ENCODE results near the gene DCLK2. TPM values are rescaled to one million over a fixed set of nuclear protein-coding genes. Genes with fewer than 3 reads are reported as not detected.

DCLK2 gene
- total RNA-seq, 1 donor, result 4.0 TPM

DNA sequence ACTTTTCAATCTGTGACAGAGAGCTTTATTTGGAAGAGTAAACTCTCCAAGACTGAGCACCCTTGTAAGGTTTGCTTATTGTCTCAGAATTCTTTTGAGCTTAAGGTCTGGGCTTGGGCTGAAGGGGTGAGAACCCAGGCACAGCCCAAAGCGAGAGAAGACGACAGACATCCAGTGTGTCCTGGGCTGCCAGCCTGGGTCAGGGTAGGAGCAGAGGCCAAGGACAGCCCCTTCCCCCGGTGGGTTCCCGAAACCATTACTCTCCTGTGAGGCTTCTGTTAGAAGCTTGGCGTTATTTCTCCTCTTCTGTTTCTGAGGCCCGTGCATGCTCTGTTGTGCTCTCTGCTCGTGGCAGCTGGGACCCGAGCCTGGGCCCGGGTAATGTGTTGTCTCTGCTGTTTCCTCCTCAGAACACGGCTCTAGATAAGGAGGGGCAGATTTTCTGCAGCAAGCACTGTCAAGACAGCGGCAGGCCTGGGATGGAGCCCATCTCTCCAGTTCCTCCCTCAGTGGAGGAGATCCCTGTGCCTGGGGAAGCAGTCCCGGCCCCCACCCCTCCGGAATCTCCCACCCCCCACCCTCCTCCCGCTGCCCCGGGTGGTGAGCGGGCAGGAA, 177.5 kb downstream of the DCLK2 start:
- no peak for DNase-seq (ENCODE audit: low read depth in 2 of 3, low spot score in 2 of 3)

DNA sequence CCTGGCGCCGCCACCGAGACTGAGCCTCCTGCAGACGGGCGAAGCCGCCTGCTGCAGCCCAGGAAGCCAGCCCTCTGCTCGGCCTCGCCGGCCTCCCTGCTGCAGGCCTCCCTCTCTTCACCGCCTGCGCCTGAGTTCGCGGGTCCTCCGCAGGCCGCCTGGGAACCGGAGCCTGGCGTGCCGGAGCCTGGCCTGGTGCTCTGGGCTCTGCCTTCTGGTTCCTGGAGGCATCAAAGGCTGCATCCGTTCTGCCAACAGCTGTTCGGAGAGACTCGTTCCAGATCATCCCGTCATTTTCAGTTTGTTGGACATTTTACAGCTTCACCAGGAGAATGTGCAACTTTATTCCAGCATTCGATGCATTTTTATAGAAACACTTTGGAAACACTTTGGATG, 178.0 kb downstream of the DCLK2 start:
- no peak for DNase-seq (ENCODE audit: low read depth in 2 of 3, low spot score in 2 of 3)

DNA sequence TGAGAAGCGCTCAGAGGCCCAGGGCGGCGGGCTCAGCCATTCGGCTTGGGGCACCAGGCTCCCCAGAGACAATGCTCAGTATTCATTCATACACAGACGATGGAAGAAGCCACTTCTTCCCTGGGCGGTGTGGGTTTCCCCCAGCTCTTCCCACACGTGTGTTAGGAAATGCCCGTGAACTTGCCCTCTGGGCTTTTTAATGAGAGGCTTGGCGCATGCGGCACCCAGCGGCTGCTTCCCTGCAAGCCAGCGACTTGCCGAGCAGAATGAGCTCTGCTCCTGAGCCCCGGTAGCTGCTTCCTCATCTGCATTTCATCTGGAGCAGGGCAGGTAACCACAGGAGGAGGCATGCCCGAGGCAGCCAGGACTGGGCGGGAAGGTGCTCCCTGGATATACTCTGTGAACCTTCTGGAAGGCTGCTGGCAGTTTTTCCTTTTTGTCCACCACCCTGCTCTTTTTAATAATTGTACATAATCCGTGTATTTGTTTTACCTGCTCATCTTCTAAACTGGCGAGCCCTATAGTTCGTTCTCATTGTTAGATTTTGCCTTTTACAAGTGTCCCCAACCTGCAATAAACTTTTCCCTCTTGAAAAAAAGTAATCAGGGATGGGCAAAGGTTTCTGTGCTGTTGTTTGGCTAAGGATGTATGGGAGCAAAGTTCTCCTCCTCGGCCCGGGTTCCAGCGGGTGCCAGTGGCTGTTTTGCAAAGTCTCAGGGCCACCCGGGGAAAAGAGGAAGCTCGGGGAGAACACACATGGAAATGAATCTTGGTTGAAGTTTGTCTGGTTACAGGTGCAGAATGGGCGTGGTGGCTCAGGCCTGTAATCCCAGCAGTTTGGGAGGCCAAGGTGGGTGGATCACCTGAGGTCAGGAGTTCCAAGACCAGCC, 178.8 kb downstream of the DCLK2 start:
- no peak for DNase-seq (ENCODE audit: low read depth in 2 of 3, low spot score in 2 of 3)

DNA sequence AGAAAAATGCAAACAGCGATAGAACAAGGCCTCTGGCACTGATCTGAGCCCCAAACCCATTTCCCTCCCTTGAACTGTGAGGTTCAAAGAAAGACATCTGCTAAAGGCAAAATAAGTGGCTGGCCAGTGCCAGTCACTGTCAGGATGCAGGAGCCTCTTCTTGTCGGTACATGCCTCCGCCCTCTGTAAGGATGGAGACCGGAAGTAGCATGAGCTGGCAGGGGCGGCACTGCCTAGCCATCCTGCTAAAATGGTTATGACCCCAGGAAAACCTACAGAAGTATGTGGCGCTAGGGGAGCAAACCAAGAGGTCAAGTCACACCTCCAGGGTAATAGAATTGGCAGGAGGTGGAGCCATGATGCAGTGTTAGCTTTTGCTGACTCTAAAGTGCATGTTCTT, 180.3 kb downstream of the DCLK2 start:
- DNase-seq (ENCODE audit: low read depth in 2 of 3, low spot score in 2 of 3), result no peak

DNA sequence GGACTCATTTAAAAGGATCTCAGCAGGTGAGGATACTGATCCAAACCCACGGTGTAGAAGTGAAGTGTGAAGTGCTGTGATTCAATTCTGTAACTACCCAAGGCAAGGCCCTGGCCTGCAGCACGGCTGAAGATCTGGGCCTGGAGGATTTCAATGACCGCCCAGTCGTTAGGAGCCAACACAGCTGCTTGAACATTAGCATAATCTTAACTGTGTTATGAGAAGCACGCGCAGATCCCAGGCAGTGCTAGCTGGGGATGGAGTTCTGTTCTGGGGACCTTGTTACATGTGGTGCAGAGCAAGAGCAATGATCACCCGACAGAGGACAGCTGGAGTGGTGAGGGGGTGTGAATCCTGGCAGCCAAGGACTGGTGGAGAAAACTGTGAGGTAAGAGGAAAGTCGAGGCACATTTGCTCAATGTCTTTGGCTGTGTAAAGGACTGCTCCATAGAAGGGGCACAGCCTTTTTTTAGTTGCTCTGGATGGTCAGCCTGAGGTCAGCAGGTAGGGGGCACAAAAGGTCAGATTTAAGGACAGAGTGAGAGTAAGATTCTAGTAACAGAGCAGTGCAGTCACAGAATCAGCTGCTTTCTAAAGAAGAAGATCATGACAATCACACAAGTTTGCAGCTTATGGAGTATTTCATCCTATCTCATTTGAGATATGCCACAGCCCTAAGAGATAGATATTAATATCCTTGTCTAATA, 181.8 kb downstream of the DCLK2 start:
- no peak for DNase-seq (ENCODE audit: low read depth in 2 of 3, low spot score in 2 of 3)

DNA sequence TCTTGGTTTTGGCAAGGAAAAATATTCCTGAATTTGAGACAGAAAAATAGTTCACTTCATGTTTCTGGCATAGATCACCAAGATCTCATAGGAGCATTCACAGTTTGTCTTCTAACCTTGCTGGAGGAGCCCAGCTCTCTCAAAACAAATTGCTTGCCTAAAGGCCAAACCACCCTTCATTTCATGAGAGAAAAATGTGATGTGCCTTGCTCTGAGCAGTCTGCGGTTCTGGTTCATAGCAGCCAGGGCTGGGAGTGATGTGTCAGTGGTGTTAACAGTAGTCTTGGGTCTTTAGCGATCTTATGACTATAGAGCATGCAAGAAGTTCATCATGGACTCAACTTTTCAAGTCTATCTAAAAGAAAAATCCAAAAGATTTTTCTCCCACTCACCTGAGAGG, 183.3 kb downstream of the DCLK2 start:
- no peak for DNase-seq (ENCODE audit: low read depth in 2 of 3, low spot score in 2 of 3)

DNA sequence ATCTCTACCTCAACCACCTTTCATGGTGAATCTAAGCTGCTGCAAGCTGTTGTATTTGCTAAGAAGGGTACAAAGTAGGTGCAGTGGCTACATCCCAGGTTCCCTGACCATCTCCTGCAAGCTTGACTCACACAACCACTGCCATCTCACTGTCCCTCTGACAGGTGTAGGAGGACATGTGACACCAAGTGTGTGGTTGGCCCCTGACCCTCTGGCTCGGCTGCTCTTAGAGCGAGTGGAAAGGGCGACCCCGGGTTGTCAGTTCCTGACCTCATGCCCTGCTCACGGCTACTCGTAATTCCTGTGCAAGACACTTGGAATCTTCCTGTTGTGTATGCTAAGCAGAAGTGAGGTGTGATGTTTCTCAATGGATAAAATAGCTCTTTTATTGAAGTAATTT, 184.4 kb downstream of the DCLK2 start:
- DNase-seq (ENCODE audit: low read depth in 2 of 3, low spot score in 2 of 3), result no peak

DNA sequence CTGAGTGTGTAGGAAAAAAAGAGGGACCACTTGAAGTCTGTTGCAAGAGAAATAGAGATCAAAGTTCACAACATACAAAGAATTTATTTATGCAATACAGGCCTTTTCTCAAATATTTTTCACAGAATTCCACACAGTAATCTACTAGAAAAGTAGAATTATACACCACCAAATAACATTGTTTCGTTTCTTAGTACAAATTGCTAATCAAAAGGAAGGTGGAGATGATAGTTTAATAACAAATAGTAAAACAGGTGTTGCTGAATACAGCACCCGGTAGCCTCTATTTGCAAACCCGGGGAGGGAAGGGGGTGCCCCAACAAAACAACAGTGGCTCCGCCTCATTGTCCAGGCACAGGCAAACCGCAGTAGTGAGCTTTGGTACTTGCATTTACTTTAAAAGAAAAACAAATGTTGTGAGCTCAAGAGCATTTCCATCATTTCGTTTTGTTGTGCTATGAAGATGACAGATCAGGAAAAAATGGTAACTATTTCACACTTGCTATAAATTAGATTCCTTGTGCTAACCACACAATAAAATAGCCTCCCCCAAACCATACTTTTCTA, 186.4 kb downstream of the DCLK2 start:
- no peak for DNase-seq (ENCODE audit: low read depth in 2 of 3, low spot score in 2 of 3)

DNA sequence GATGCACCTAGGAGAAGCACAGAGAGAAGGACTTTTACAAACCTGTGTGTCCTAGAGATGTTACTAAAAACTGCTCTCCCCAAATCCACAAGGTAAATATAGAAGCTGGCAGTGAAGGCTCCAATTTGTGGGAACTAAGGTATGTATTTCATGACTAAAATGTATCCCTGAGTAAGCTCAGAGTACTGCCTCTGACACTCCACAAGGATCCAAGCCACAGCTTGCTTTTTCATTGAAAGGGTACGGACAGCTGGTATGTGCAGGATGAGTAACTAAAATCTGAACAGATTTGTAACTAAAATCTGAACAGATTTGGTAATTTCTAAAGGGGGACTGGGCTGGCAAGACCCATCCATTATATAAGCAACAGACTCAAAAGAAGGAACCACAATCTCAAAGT, 187.6 kb downstream of the DCLK2 start:
- no peak for DNase-seq (ENCODE audit: low read depth in 2 of 3, low spot score in 2 of 3)

DNA sequence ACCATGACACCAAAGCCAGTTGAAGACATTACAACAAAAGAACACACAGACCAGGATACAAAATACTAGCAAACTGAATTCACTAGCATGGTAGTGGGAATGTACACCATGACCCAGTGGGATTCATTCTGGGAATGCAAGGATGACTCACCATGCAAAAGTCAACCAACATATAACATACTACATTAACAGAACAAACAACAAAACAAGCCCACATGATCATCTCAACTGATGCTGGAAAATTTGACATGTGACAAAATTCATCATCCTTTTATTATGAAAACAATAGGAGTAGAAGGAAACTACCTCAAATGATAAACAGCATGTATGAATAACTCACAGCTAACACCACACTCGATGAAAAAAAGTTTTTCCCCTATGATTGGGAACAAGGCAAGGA, 190.2 kb downstream of the DCLK2 start:
- no peak for DNase-seq (ENCODE audit: low read depth in 2 of 3, low spot score in 2 of 3)

DNA sequence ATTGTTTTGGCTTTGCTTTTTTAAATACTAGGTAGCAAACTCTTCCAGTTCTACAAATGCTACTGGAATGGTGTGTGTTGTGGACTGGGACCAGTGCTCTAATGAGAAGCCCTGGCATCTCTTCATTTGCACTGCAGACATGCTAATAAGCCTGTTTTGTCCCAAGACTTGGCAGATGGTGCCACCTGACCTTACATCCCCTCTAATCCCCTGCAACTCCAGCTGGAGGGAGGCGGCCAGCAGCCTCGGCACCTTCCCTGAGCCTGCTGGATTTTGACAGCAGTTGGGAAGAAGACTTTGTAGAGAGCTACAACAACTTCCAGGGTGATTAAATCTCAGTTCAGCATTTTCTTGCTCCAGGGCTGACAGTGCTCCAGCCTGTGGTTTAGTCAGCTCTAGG, 200.0 kb downstream of the DCLK2 start:
- no peak for DNase-seq (ENCODE audit: low read depth in 2 of 3, low spot score in 2 of 3)

DNA sequence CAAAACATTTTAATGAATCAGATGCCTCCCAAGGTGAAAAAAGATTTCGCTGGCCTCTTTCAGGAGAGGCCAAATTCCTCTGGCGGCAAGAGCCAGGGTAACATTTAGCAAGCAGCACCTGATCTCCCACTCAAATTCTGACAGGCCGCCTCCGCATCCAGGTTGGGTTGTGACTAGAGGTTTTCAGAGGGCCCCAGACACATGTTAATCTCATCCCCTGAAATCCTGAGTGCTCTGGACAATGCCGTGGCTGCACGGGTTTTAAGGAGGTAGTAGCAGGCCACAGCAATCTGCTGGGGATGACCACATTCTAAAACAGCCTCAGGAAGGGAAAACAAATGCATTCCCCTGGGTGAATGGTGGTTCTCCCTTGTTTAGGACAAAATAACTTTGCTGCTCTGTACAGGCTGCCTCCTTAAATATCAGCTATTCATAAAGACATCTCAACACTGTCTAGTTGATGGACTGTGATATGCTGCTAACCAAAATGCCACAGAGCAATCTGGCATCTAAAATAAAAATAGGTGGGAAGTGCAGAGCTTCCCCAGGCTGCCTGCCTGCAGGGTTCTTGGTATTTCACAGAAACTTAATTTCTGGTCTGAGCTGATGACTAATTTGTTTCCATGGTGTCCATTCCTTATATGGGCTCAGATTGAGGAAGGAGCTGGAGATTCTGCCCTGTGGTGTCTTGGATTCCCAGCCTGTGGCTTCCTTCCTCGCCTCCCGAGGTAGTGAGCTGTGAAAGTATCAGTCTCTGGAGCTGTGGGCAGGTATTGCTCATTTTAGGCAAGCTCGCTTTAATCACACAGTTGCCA, 202.0 kb downstream of the DCLK2 start:
- peak in 2 of 3 donors; percentile 10 to 12 for DNase-seq (ENCODE audit: low read depth in 2 of 3, low spot score in 2 of 3)

DNA sequence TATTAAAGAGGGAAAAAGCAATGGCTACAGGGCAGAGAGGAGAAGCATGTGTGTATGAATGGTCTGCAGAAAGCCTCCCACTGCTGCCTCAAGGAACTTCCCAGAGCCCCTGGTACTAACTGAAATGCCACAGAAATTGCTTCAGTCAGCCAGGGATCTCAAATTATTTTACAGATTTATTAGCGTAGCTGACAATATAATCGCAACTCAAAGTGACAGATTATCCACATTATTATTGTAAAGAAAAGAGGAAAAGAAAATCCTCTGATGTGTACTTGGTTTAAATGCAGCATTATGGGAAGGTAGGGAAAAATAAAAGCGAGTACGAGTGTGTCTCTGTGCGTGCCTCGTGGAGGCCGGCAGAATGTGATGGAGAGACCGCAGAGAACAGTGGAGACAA, 202.7 kb downstream of the DCLK2 start:
- DNase-seq (ENCODE audit: low read depth in 2 of 3, low spot score in 2 of 3), result no peak

DNA sequence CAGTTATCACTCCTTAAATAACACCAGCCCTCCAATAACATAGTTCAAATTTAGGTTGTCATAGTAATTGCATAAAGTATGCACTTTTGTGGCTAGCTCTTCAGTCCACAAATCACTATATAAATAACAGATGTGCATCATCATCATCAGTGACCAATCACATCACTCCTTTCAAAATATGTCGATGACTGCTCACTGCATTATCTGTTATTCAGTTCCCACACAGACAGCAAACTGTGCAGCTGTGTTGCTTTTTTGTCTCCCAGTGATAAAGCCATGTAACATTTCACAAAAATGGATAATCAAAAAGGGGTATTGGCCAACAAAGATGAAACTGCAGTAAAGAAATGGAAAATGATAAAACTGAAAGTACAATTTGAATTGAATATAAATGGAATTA, 205.4 kb downstream of the DCLK2 start:
- no peak for DNase-seq (ENCODE audit: low read depth in 2 of 3, low spot score in 2 of 3)

DNA sequence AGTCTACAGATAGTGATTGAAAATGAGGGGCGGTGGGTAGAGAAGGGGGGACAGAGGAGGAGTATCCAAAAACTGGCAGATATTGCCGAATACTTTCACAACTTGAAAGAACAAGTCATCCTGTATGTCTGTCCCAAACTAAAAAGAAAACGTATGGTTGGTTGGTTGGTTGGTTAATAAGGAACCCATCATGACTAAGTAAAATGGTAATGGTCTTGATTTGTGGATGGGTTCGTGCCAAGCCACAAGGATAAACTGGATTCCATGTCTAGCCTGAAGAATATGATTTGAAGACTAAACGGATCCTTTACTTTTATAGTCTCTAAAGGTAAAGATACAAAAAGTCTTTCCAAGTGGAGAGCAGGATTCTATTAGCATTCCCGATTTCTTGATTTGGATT, 208.4 kb downstream of the DCLK2 start:
- DNase-seq (ENCODE audit: low read depth in 2 of 3, low spot score in 2 of 3), result no peak

DNA sequence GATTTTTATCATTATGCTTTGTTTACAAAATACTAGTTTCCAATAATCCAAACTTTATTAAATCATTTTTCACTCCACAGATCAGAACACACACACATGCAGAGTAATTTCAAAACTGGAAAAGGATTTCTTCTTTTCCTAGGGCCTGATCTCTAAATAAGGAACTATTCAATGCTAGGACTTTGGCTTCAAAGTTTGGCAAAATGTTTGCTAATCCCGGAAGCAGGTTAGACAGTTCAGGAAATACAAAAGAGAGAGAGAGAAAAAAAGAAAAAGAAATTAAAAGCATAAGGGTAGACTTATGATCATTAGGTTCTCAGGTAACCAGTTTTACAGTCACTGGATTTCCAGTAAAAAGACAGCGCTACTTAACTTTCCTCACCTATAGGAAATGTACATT, 211.0 kb downstream of the DCLK2 start:
- peak in 1 of 3 donors; percentile 29 for DNase-seq (ENCODE audit: low read depth in 2 of 3, low spot score in 2 of 3)

DNA sequence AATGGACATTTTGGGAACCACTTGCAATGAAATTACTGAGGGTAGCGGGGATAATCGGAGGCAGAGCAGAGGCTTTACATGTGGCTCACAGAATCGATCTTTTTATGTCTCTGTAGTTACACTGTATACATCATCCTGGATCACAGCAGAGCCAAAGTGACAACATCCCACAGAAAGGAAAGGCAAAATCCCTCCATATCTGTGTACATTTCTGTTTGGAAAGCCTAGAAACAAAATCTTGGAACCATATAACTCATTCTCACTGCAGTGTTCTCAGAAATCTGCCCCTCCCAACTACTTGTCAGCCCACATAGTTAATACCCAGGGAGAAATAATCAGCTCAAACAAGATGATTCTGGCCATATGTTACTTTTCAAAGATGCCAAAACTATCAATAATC, 211.6 kb downstream of the DCLK2 start:
- DNase-seq (ENCODE audit: low read depth in 2 of 3, low spot score in 2 of 3), result no peak

DNA sequence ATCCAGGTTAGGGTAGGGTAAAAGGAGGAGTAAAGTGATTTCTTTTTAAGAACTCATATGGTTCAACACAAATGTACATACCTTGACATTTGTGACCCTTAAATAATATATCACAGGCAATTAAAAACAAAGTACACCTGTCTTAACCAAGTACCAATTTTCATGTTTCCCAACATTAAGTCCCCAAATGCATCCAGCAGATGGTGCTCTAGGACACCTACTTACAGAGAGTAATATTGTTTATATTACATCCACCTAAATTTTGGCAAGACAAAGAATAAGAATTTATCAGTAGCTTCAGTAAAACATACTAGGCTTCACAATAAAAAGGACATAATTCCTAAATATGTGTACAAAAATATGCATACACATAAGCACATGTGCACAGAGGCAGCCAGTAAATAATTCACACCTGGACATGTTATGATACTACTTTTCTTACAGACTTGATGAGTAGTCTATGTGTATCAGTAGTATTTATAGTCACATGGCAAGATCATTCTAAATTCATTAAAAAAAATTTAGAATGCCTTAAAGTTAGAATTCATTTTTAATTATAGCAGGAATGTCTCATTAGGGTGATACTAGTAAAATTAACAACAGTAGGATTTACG, 219.7 kb downstream of the DCLK2 start:
- DNase-seq (ENCODE audit: low read depth in 2 of 3, low spot score in 2 of 3), result peak in 2 of 3 donors; percentile 44 to 82

DNA sequence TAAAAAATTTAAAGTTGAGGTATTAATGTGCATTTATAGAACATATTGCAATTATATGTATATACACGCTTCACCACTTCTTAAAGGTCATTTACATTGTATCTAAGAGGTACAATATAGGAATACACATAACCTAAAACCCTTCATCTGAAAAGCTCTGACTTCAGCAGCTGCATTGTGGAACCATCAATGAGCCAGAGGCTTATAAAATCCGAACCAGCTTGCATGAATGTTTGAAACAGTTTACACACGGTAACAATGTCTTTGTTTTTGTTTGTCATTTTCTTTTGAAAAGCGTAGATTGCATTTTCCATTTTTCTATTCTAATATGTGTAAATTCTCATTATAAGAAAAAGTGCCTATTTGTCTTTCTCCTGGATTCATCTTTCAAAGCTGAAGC, 221.6 kb downstream of the DCLK2 start:
- DNase-seq (ENCODE audit: low read depth in 2 of 3, low spot score in 2 of 3), result no peak

DNA sequence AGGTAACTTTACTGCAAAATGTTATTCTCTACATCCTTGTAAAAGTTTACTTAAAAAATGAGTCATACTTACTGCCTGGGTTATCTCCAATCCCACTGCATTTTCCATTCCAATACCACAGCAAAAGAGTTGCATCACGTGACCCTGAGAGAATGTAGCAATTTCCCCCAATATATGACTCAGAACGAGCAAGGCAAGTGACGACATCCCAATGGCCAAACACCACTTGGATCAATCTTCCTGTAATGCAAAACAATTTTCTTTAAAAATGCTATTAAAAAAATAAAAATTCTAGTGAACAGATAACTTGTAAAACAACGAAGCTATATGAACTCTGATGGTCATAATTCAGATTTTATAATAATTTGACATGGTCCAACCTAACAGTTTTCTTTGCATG, 224.3 kb downstream of the DCLK2 start:
- DNase-seq (ENCODE audit: low read depth in 2 of 3, low spot score in 2 of 3), result peak in 2 of 3 donors; percentile 29

Measured in hematopoietic multipotent progenitor cell (in vitro differentiated cells).